ENCODE data around the gene TACR1.

DNA sequence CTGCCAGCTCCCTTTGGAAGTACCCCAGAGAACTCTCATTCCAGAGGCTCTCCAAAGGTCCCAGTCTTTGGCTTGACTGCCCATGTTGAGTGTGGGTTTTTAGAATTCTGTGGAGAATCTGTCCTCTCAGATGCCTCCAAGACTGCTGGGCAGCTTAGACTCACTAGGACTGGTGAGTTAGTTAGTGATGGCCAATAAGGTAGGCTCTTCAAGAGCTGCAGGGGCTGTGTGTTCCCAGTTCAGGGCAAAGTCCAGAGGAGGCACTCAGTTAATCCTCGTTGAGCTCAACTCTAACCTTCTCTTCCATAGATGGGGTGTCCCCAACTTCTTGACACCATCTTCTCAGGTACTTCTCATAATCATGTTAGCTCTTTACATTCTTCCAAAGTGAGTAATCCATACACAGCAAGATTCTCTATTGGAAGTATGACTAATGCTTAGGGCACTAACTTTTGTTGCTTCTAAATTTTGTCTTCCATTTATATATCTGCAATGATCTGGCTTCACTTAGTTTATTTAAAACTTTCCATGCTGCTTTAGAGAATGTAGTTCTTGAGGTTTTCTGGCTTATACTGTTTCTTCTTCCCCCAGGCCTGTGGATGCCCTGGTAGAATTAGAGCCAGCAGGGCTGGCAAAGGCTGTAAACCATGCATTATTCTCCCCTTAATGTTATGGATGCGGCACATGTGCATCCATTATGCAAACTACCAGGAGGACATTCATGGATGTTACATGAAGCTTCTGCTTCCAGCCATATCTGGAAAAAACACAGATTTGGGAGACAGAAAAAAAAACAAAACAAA is 151.9 kb downstream of the TACR1 start:
- TF ChIP-seq, protein P1, sequence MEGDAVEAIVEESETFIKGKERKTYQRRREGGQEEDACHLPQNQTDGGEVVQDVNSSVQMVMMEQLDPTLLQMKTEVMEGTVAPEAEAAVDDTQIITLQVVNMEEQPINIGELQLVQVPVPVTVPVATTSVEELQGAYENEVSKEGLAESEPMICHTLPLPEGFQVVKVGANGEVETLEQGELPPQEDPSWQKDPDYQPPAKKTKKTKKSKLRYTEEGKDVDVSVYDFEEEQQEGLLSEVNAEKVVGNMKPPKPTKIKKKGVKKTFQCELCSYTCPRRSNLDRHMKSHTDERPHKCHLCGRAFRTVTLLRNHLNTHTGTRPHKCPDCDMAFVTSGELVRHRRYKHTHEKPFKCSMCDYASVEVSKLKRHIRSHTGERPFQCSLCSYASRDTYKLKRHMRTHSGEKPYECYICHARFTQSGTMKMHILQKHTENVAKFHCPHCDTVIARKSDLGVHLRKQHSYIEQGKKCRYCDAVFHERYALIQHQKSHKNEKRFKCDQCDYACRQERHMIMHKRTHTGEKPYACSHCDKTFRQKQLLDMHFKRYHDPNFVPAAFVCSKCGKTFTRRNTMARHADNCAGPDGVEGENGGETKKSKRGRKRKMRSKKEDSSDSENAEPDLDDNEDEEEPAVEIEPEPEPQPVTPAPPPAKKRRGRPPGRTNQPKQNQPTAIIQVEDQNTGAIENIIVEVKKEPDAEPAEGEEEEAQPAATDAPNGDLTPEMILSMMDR (IDR thresholded peaks at IDR 0.05), result no peak
- TF ChIP-seq ZFX (IDR thresholded peaks at IDR 0.05; ENCODE audit: borderline replicate concordance), result no peak
